H9 (cell line): ENCODE measurements around the gene EDN3. TPM values are rescaled to one million over a fixed set of nuclear protein-coding genes. Genes with fewer than 3 reads are reported as not detected.

Experiments used
- DNase-seq: peaks from one replicate; pipeline ENCODE4 v3.0.0-alpha.2; 2017
- H2AFZ ChIP-seq: one replicate; pipeline ENCODE4 v1.6.1; 2013; ENCODE audit warnings: mild to moderate bottlenecking, low read length, control low read depth, moderate library complexity
- H2AK5ac ChIP-seq: 2 replicates; pipeline ENCODE4 v1.6.1; 2013; ENCODE audit warnings: low read length, control low read depth, mixed read lengths; ENCODE audit not compliant: insufficient read length
- H2BK120ac ChIP-seq: one replicate; pipeline ENCODE4 v1.6.1; 2013; ENCODE audit warnings: low read depth, mild to moderate bottlenecking, low read length, control low read depth, inconsistent platforms; ENCODE audit not compliant: poor library complexity, severe bottlenecking
- H2BK12ac ChIP-seq: 2 replicates; pipeline ENCODE4 v1.6.1; 2013; ENCODE audit warnings: low read length, control low read depth, mixed read lengths, low read depth; ENCODE audit not compliant: insufficient read length
- H2BK15ac ChIP-seq: 2 replicates; pipeline ENCODE4 v1.6.1; 2013; ENCODE audit warnings: low read depth, low read length, control low read depth
- H2BK20ac ChIP-seq: one replicate; pipeline ENCODE4 v1.6.1; 2013; ENCODE audit warnings: low read depth, mild to moderate bottlenecking, low read length, control low read depth, inconsistent platforms; ENCODE audit not compliant: poor library complexity, severe bottlenecking
- H2BK5ac ChIP-seq: 2 replicates; pipeline ENCODE4 v1.6.1; 2013; ENCODE audit warnings: low read length, control low read depth, mixed read lengths; ENCODE audit not compliant: insufficient read length
- H3K14ac ChIP-seq: 2 replicates; pipeline ENCODE4 v1.6.1; 2013; ENCODE audit warnings: low read length, control low read depth; ENCODE audit not compliant: insufficient read depth
- H3K18ac ChIP-seq: 2 replicates; pipeline ENCODE4 v1.6.1; 2013; ENCODE audit warnings: low read depth, mild to moderate bottlenecking, mixed read lengths, low read length, control low read depth; ENCODE audit not compliant: insufficient read length
- H3K23ac ChIP-seq: 2 replicates; pipeline ENCODE4 v1.6.1; 2013; ENCODE audit warnings: low read length, control low read depth, mixed read lengths, low read depth; ENCODE audit not compliant: insufficient read length
- H3K23me2 ChIP-seq: 2 replicates; pipeline ENCODE4 v1.6.1; 2013; ENCODE audit warnings: low read depth, mild to moderate bottlenecking, mixed read lengths, low read length, control low read depth; ENCODE audit not compliant: insufficient read length, poor library complexity, severe bottlenecking
- H3K27ac ChIP-seq: 2 replicates; pipeline ENCODE4 v1.5.1; 2013; ENCODE audit warnings: low read length, control low read depth, mixed read lengths, low read depth; ENCODE audit not compliant: insufficient read length
- H3K27me3 ChIP-seq: 2 replicates; pipeline ENCODE4 v1.6.1; 2013; ENCODE audit warnings: low read length, control low read depth, inconsistent platforms; ENCODE audit not compliant: insufficient read depth
- H3K4ac ChIP-seq: 2 replicates; pipeline ENCODE4 v1.6.1; 2013; ENCODE audit warnings: low read depth, mild to moderate bottlenecking, control low read depth, inconsistent platforms, low read length, moderate library complexity
- H3K4me1 ChIP-seq: 2 replicates; pipeline ENCODE4 v1.6.1; 2013; ENCODE audit warnings: low read length, control low read depth, inconsistent platforms; ENCODE audit not compliant: insufficient read depth
- H3K4me2 ChIP-seq: 2 replicates; pipeline ENCODE4 v1.6.1; 2013; ENCODE audit warnings: low read length, control low read depth, mixed read lengths; ENCODE audit not compliant: insufficient read length, insufficient read depth
- H3K56ac ChIP-seq: 2 replicates; pipeline ENCODE4 v1.6.1; 2013; ENCODE audit warnings: low read depth, mild to moderate bottlenecking, mixed read lengths, low read length, control low read depth; ENCODE audit not compliant: insufficient read length
- H3K79me1 ChIP-seq: 2 replicates; pipeline ENCODE4 v1.6.1; 2013; ENCODE audit warnings: low read depth, mild to moderate bottlenecking, moderate library complexity, low read length, control low read depth, inconsistent platforms; ENCODE audit not compliant: insufficient read depth, poor library complexity, severe bottlenecking
- H3K79me2 ChIP-seq: 2 replicates; pipeline ENCODE4 v1.6.1; 2013; ENCODE audit warnings: low read length, control low read depth, inconsistent platforms; ENCODE audit not compliant: insufficient read depth
- H3K9ac ChIP-seq: 2 replicates; pipeline ENCODE4 v1.6.1; 2013; ENCODE audit warnings: low read length, control low read depth, mixed read lengths; ENCODE audit not compliant: insufficient read length; ENCODE audit errors: extremely low read depth
- H3K9me3 ChIP-seq: one replicate; pipeline ENCODE4 v1.6.1; 2013; ENCODE audit warnings: low read depth, low read length, inconsistent platforms; ENCODE audit not compliant: control insufficient read depth
- H3T11ph ChIP-seq: one replicate; pipeline ENCODE4 v1.6.1; 2013; ENCODE audit warnings: mild to moderate bottlenecking, low read length, control low read depth, inconsistent platforms
- H4K20me1 ChIP-seq: one replicate; pipeline ENCODE4 v1.6.1; 2013; ENCODE audit not compliant: control insufficient read depth, insufficient read length, insufficient read depth
- H4K5ac ChIP-seq: 2 replicates; pipeline ENCODE4 v1.6.1; 2013; ENCODE audit warnings: low read depth, mild to moderate bottlenecking, mixed read lengths, low read length, control low read depth; ENCODE audit not compliant: insufficient read length
- H4K8ac ChIP-seq: replicated peaks from 2 replicates; pipeline ENCODE4 v1.6.1; 2013; ENCODE audit warnings: low read length, control low read depth, mixed read lengths, low read depth; ENCODE audit not compliant: insufficient read length
- H4K91ac ChIP-seq: 2 replicates; pipeline ENCODE4 v1.6.1; 2013; ENCODE audit warnings: low read depth, mild to moderate bottlenecking, moderate library complexity, mixed read lengths, low read length, control low read depth; ENCODE audit not compliant: insufficient read length
- H3K27ac Mint-ChIP-seq, 3 experiments: 2 replicates in 2 of 3; 3 replicates in 1 of 3; pipeline ENCODE4 v1.8.0; 2020 to 2021; ENCODE audit warnings: mixed read lengths in 3 of 3, mild to moderate bottlenecking in 1 of 3, moderate library complexity in 1 of 3
- H3K27me3 Mint-ChIP-seq: 2 replicates; pipeline ENCODE4 v1.8.0; 2021; ENCODE audit warnings: low read depth, mild to moderate bottlenecking, moderate library complexity, mixed read lengths
- H3K36me3 Mint-ChIP-seq, 3 experiments: 2 replicates in 2 of 3; 3 replicates in 1 of 3; pipeline ENCODE4 v1.8.0; 2020 to 2021; ENCODE audit warnings: low read depth in 3 of 3, mixed read lengths in 3 of 3; ENCODE audit not compliant: insufficient read depth in 1 of 3
- H3K4me1 Mint-ChIP-seq, 2 experiments: 2 replicates each; pipeline ENCODE4 v1.8.0; 2020; ENCODE audit warnings: mixed read lengths in 2 of 2
- H3K4me3 Mint-ChIP-seq, 2 experiments: 2 replicates in 1 of 2; 3 replicates in 1 of 2; pipeline ENCODE4 v1.8.0; 2020 to 2021; ENCODE audit warnings: mild to moderate bottlenecking in 2 of 2, mixed read lengths in 2 of 2, moderate library complexity in 1 of 2
- H3K9me3 Mint-ChIP-seq, 2 experiments: 2 replicates in 1 of 2; 3 replicates in 1 of 2; pipeline ENCODE4 v1.8.0; 2020; ENCODE audit warnings: mild to moderate bottlenecking in 2 of 2, mixed read lengths in 2 of 2, moderate library complexity in 1 of 2
- CTCF ChIP-seq: fragments of 200-600 bp; sonication (generic); conservative IDR thresholded peaks from 3 replicates; pipeline ENCODE4 v1.8.0; 2021; ENCODE audit warnings: antibody characterized with exemption, mild to moderate bottlenecking
- WGBS: extraction: QIAGEN DNeasy Blood & Tissue Kit; methylation state at CpG from one replicate; pipeline ENCODE4 v1.1.7; 2013; ENCODE audit warnings: missing lambda C conversion rate, low lambda C conversion rate, mixed read lengths; ENCODE audit not compliant: insufficient read length; ENCODE audit errors: extremely low coverage; 5-methylcytosine and 5-hydroxymethylcytosine counted together
- total RNA-seq: library from RNA; stranded (reverse); gene quantifications from 2 replicates; pipeline ENCODE4 v1.2.1, GENCODE V29; 2021

The EDN3 gene
- total RNA-seq, 1 experiment from 2014 or later, result 0.20 TPM

DNA sequence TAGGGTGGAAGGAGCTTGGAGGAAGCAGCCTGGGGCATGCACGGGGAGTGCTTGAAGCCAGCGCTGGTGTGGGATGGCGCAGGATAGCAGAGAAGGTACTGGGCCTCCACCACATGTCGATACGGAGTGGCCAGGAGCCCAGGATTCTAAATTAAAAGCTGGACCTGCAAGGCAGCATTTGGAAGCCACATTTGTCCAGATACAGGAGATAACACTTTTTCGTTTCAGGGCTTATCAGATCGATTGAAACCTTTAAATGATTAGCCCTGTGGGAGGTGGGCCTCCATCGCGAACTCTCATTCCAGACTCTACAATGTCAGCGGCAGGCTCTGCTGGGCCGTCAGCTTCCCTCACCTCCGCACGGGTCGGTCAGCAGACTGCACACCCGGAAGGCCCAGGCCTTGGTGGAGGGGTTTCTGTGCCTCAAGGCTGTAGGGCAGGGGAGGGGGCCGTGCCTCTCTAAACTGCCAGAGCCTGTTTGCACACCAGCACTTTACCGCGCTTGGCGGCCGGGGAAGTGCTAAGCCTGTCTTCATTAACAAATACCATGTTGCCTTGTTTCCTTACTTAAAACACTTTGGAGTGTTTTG, 17.9 kb downstream of the EDN3 start:
- peaks cover 19% of the 10 kb centered on the region for H3K27me3 Mint-ChIP-seq
- no peak for DNase-seq
- H3K4me1 ChIP-seq, result no peaks in the 10 kb centered on the region
- no peaks in the 10 kb centered on the region for H3K9me3 ChIP-seq
- H2BK120ac ChIP-seq, result no peak overlapping the region
- no peaks in the 10 kb centered on the region for H3K27me3 ChIP-seq
- H2BK5ac ChIP-seq, result no peak overlapping the region
- H3K27ac ChIP-seq, result no peak overlapping the region
- H3K23ac ChIP-seq, result no peak overlapping the region
- H3T11ph ChIP-seq, result no peak overlapping the region
- no peak overlapping the region for H3K18ac ChIP-seq
- no peak overlapping the region for H2BK12ac ChIP-seq
- H3K4me3 Mint-ChIP-seq, result no peak overlapping the region
- no peak overlapping the region for H2BK20ac ChIP-seq
- no peak overlapping the region for H2BK15ac ChIP-seq
- H3K36me3 Mint-ChIP-seq, result no peaks in the 10 kb centered on the region; a peak in 1 of 7 replicates
- H4K5ac ChIP-seq, result no peak overlapping the region
- no peak overlapping the region for H2AK5ac ChIP-seq
- no peaks in the 10 kb centered on the region for H3K9me3 Mint-ChIP-seq
- H2AFZ ChIP-seq, result no peak overlapping the region
- no peak overlapping the region for H3K27ac Mint-ChIP-seq
- H3K79me2 ChIP-seq, result no peaks in the 10 kb centered on the region
- no CpG with 5 or more reads among the region's 20 CpGs for WGBS
- no peaks in the 10 kb centered on the region for H4K20me1 ChIP-seq
- no peak overlapping the region for H3K14ac ChIP-seq
- no peak overlapping the region for H3K9ac ChIP-seq
- TF ChIP-seq CTCF, result no peak
- H3K56ac ChIP-seq, result no peak overlapping the region
- no peaks in the 10 kb centered on the region for H3K79me1 ChIP-seq
- no peak overlapping the region for H3K4me2 ChIP-seq
- no peak overlapping the region for H4K91ac ChIP-seq
- H3K4ac ChIP-seq, result no peak overlapping the region
- no peaks in the 10 kb centered on the region for H3K23me2 ChIP-seq
- H4K8ac ChIP-seq, result no peak overlapping the region
- H3K4me1 Mint-ChIP-seq, result peaks cover 7 to 10% of the 10 kb centered on the region in 2 experiments
